Smooth muscle cell (in vitro differentiated cells): ENCODE data around the gene VWA5B1. TPM values are rescaled to one million over a fixed set of nuclear protein-coding genes. Genes with fewer than 3 reads are reported as not detected.

ENCODE experiments used
- DNase-seq: peaks from one replicate; lab custom pipeline; 2025; ENCODE audit not compliant: unreplicated experiment; lab: John Stamatoyannopoulos, UW
- H2AFZ ChIP-seq: fragments of 200-600 bp; sonication (generic); 2 replicates; pipeline ENCODE4 v1.6.0; 2016; ENCODE audit warnings: antibody characterized with exemption, low read depth, mild to moderate bottlenecking
- H3F3A ChIP-seq: fragments of 200-600 bp; sonication (generic); 2 replicates; pipeline ENCODE4 v1.6.0; 2017; ENCODE audit warnings: antibody characterized with exemption, low read depth
- H3K27ac ChIP-seq: fragments of 200-600 bp; sonication (generic); 2 replicates; pipeline ENCODE4 v1.5.1; 2016; ENCODE audit warnings: low read depth, mild to moderate bottlenecking
- H3K27me3 ChIP-seq: fragments of 200-600 bp; sonication (generic); 2 replicates; pipeline ENCODE4 v1.6.1; 2016; ENCODE audit warnings: low read depth, mild to moderate bottlenecking
- H3K36me3 ChIP-seq: fragments of 200-600 bp; sonication (generic); 2 replicates; pipeline ENCODE4 v1.5.1; 2016; ENCODE audit warnings: low read depth
- H3K4me1 ChIP-seq: fragments of 200-600 bp; sonication (generic); 2 replicates; pipeline ENCODE4 v1.5.1; 2016; ENCODE audit warnings: low read depth
- H3K4me2 ChIP-seq: fragments of 200-600 bp; sonication (generic); 2 replicates; pipeline ENCODE4 v1.6.0; 2016; ENCODE audit warnings: mild to moderate bottlenecking
- H3K4me3 ChIP-seq: fragments of 200-600 bp; sonication (generic); 2 replicates; pipeline ENCODE4 v1.5.1; 2016; ENCODE audit warnings: mild to moderate bottlenecking
- H3K79me2 ChIP-seq: fragments of 200-600 bp; sonication (generic); 2 replicates; pipeline ENCODE4 v1.6.0; 2016; ENCODE audit warnings: low read depth, mild to moderate bottlenecking
- H3K9ac ChIP-seq: fragments of 200-600 bp; sonication (generic); 2 replicates; pipeline ENCODE4 v1.6.0; 2016; ENCODE audit warnings: low read depth
- H3K9me3 ChIP-seq: fragments of 200-600 bp; sonication (generic); replicated peaks from 2 replicates; pipeline ENCODE4 v1.5.1; 2016; ENCODE audit warnings: low read depth
- H4K20me1 ChIP-seq: fragments of 200-600 bp; sonication (generic); 2 replicates; pipeline ENCODE4 v1.6.0; 2016; ENCODE audit warnings: low read depth
- CTCF ChIP-seq: fragments of 200-600 bp; sonication (generic); IDR thresholded peaks from 2 replicates; pipeline ENCODE4 v1.5.1; 2017; ENCODE audit warnings: borderline replicate concordance, mild to moderate bottlenecking, antibody characterized with exemption; ENCODE audit not compliant: insufficient read depth, poor library complexity, severe bottlenecking
- WGBS: methylation state at CpG from one replicate; pipeline ENCODE4 v1.1.7; 2016; ENCODE audit warnings: low lambda C conversion rate; 5-methylcytosine and 5-hydroxymethylcytosine counted together
- polyA plus RNA-seq: library from polyadenylated mRNA; unstranded; fragments of >200 nt; fragmentation: Nextera tagmentation; extraction: Ambion mirVana; gene quantifications from 2 replicates; pipeline ENCODE4 v1.2.1, GENCODE V29; 2016
- total RNA-seq: library from RNA; depleted of rRNA; stranded (reverse); fragments of >200 nt; gene quantifications from 2 replicates; pipeline ENCODE4 v1.2.3, GENCODE V29; 2014

The VWA5B1 gene
- total and polyA plus RNA-seq, 2 experiments from 2014 or later = not detected

GRCh38 chr1:20356850-20357459 lies 66.3 kb downstream of the VWA5B1 start:
- no peak overlapping the region for H3K4me3 ChIP-seq
- H3K27me3 ChIP-seq = peaks cover 25% of the 10 kb centered on the region
- no peak overlapping the region for H3K27ac ChIP-seq
- WGBS = 75% methylated on average over 8 of the region's 8 CpGs
- H3F3A ChIP-seq = no peaks in the 10 kb centered on the region
- H3K4me1 ChIP-seq = no peaks in the 10 kb centered on the region
- H2AFZ ChIP-seq = no peak overlapping the region
- H3K4me2 ChIP-seq = no peak overlapping the region
- no peak overlapping the region for H3K9ac ChIP-seq
- no peaks in the 10 kb centered on the region for H3K79me2 ChIP-seq
- no peak for DNase-seq
- TF ChIP-seq CTCF = no peak
- H3K9me3 ChIP-seq = no peaks in the 10 kb centered on the region
- no peaks in the 10 kb centered on the region for H3K36me3 ChIP-seq
- no peaks in the 10 kb centered on the region for H4K20me1 ChIP-seq

- Histone ChIP-seq H3K4me1 (no peaks in the 10 kb centered on the region), H3K9ac (no peak overlapping the region), H3K79me2 (no peaks in the 10 kb centered on the region), H2AFZ (no peak overlapping the region), H4K20me1 (no peaks in the 10 kb centered on the region), H3K27ac (no peak overlapping the region), H3K4me2 (no peak overlapping the region), H3K36me3 (no peaks in the 10 kb centered on the region), H3K9me3 (no peaks in the 10 kb centered on the region), H3F3A (no peaks in the 10 kb centered on the region), H3K27me3 (peaks cover 25% of the 10 kb centered on the region), H3K4me3 (no peak overlapping the region)
- 92% methylated on average over 8 of the region's 8 CpGs for WGBS
- no peak for TF ChIP-seq CTCF
- DNase-seq = no peak
These were observed 67.1 kb downstream of the VWA5B1 start for GRCh38 chr1:20357796-20358195.

- H3K27ac ChIP-seq = no peak overlapping the region
- H2AFZ ChIP-seq = no peak overlapping the region
- no peak overlapping the region for H3K4me3 ChIP-seq
- H3K79me2 ChIP-seq = no peaks in the 10 kb centered on the region
- H3K9me3 ChIP-seq = no peaks in the 10 kb centered on the region
- DNase-seq = no peak
- no peak overlapping the region for H3K9ac ChIP-seq
- H3F3A ChIP-seq = no peaks in the 10 kb centered on the region
- H3K36me3 ChIP-seq = no peaks in the 10 kb centered on the region
- H3K4me2 ChIP-seq = no peak overlapping the region
- no peaks in the 10 kb centered on the region for H4K20me1 ChIP-seq
- WGBS = 62% methylated on average over 12 of the region's 12 CpGs
- no peak for TF ChIP-seq CTCF
- H3K4me1 ChIP-seq = no peaks in the 10 kb centered on the region
- peaks cover 30% of the 10 kb centered on the region for H3K27me3 ChIP-seq
These were observed 68.1 kb downstream of the VWA5B1 start for GRCh38 chr1:20358761-20359263.
